ENCODE measurements around the gene SMAP1.

SMAP1 gene

GRCh38 chr6:70811788-70812187 is 144.1 kb downstream of the SMAP1 start:
- Histone ChIP-seq H3K4me3 (IDR thresholded peaks at IDR 0.05; ENCODE audit: insufficient read depth, low read depth, low read length) (no peak overlapping the region), H3K4me2 (no peak overlapping the region), H2AFZ (ENCODE audit: low read depth) (no peak overlapping the region), H3K27me3 (ENCODE audit: insufficient read depth, low read depth) (no peaks in the 10 kb centered on the region), H3K9ac (no peak overlapping the region), H3K79me2 (ENCODE audit: insufficient read depth, low read depth) (no peaks in the 10 kb centered on the region), H3K4me1 (ENCODE audit: low read depth, poor library complexity, severe bottlenecking) (no peaks in the 10 kb centered on the region), H4K20me1 (ENCODE audit: insufficient read depth) (no peaks in the 10 kb centered on the region), H3K27ac (no peak overlapping the region), H3K36me3 (ENCODE audit: insufficient read depth) (no peaks in the 10 kb centered on the region)
- no peak for TF ChIP-seq CTCF (conservative IDR thresholded peaks at IDR 0.05; ENCODE audit: low read depth, low read length)

GRCh38 chr6:70813885-70814284 is 146.2 kb downstream of the SMAP1 start:
- Histone ChIP-seq H3K27ac (no peak overlapping the region), H3K79me2 (ENCODE audit: insufficient read depth, low read depth) (no peaks in the 10 kb centered on the region), H3K27me3 (ENCODE audit: insufficient read depth, low read depth) (no peaks in the 10 kb centered on the region), H3K9ac (no peak overlapping the region), H4K20me1 (ENCODE audit: insufficient read depth) (no peaks in the 10 kb centered on the region), H3K4me3 (IDR thresholded peaks at IDR 0.05; ENCODE audit: insufficient read depth, low read depth, low read length) (no peak overlapping the region), H3K4me2 (no peak overlapping the region), H3K4me1 (ENCODE audit: low read depth, poor library complexity, severe bottlenecking) (no peaks in the 10 kb centered on the region), H3K36me3 (ENCODE audit: insufficient read depth) (no peaks in the 10 kb centered on the region), H2AFZ (ENCODE audit: low read depth) (no peak overlapping the region)
- no peak for TF ChIP-seq CTCF (conservative IDR thresholded peaks at IDR 0.05; ENCODE audit: low read depth, low read length)

DNA sequence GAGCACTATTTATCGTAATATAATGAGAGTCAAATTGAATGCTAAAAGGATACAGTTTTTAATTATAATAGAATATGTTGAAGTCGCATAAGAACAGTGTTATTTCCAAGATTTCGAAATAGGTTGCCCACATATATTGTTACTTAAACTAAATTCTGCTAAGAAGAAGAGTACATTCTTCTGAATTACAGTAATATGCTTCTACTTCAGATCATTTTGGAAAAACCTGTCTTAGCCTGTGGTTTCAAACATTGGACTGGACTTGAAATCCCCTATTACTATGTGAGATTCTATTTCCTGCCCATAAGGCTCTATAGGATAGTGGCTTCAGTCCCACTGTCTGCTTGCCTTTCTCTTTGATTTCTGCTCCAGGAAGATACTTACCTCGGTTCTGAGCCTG is 152.0 kb downstream of the SMAP1 start:
- Histone ChIP-seq H3K27me3 (ENCODE audit: insufficient read depth, low read depth) (no peaks in the 10 kb centered on the region), H3K36me3 (ENCODE audit: insufficient read depth) (no peaks in the 10 kb centered on the region), H3K4me2 (no peak overlapping the region), H4K20me1 (ENCODE audit: insufficient read depth) (no peaks in the 10 kb centered on the region), H2AFZ (ENCODE audit: low read depth) (no peak overlapping the region), H3K9ac (no peak overlapping the region), H3K79me2 (ENCODE audit: insufficient read depth, low read depth) (no peaks in the 10 kb centered on the region), H3K4me3 (IDR thresholded peaks at IDR 0.05; ENCODE audit: insufficient read depth, low read depth, low read length) (no peak overlapping the region), H3K27ac (no peak overlapping the region), H3K4me1 (ENCODE audit: low read depth, poor library complexity, severe bottlenecking) (no peaks in the 10 kb centered on the region)
- no peak for TF ChIP-seq CTCF (conservative IDR thresholded peaks at IDR 0.05; ENCODE audit: low read depth, low read length)

GRCh38 chr6:70820778-70821177 is 153.1 kb downstream of the SMAP1 start:
- Histone ChIP-seq H3K27me3 (ENCODE audit: insufficient read depth, low read depth) (no peaks in the 10 kb centered on the region), H3K27ac (no peak overlapping the region), H3K79me2 (ENCODE audit: insufficient read depth, low read depth) (no peaks in the 10 kb centered on the region), H3K9ac (no peak overlapping the region), H3K4me1 (ENCODE audit: low read depth, poor library complexity, severe bottlenecking) (no peaks in the 10 kb centered on the region), H3K4me3 (IDR thresholded peaks at IDR 0.05; ENCODE audit: insufficient read depth, low read depth, low read length) (no peak overlapping the region), H3K4me2 (no peak overlapping the region), H4K20me1 (ENCODE audit: insufficient read depth) (no peaks in the 10 kb centered on the region), H3K36me3 (ENCODE audit: insufficient read depth) (no peaks in the 10 kb centered on the region), H2AFZ (ENCODE audit: low read depth) (no peak overlapping the region)
- no peak for TF ChIP-seq CTCF (conservative IDR thresholded peaks at IDR 0.05; ENCODE audit: low read depth, low read length)

GRCh38 chr6:70821751-70822150 is 154.1 kb downstream of the SMAP1 start:
- no peak for TF ChIP-seq CTCF (conservative IDR thresholded peaks at IDR 0.05; ENCODE audit: low read depth, low read length)
- H3K36me3 ChIP-seq (ENCODE audit: insufficient read depth) = no peaks in the 10 kb centered on the region
- no peaks in the 10 kb centered on the region for H3K79me2 ChIP-seq (ENCODE audit: insufficient read depth, low read depth)
- H3K27me3 ChIP-seq (ENCODE audit: insufficient read depth, low read depth) = no peaks in the 10 kb centered on the region
- H4K20me1 ChIP-seq (ENCODE audit: insufficient read depth) = no peaks in the 10 kb centered on the region
- H3K4me2 ChIP-seq = no peak overlapping the region
- H2AFZ ChIP-seq (ENCODE audit: low read depth) = no peak overlapping the region
- H3K9ac ChIP-seq = no peak overlapping the region
- H3K4me1 ChIP-seq (ENCODE audit: low read depth, poor library complexity, severe bottlenecking) = no peaks in the 10 kb centered on the region
- H3K4me3 ChIP-seq (IDR thresholded peaks at IDR 0.05; ENCODE audit: insufficient read depth, low read depth, low read length) = no peak overlapping the region
- no peak overlapping the region for H3K27ac ChIP-seq
